GM19238 (cell line): ENCODE data around the gene SH3PXD2B.
"Not testable (repeated sequence)": the region's sequence is repeated elsewhere in the genome, so short reads cannot be mapped to it uniquely, and the experiment has no call there.

Experiments used
- DNase-seq: peaks from one replicate; pipeline ENCODE4 v3.0.0; 2011; ENCODE audit warnings: low spot score; ENCODE audit not compliant: insufficient read length

SH3PXD2B gene

GRCh38 chr5:172420235-172420939 is 33.9 kb downstream of the SH3PXD2B start:
- no peak for DNase-seq

GRCh38 chr5:172418862-172419814 is 35.2 kb downstream of the SH3PXD2B start:
- no peak for DNase-seq

GRCh38 chr5:172417983-172418630 is 36.2 kb downstream of the SH3PXD2B start:
- no peak for DNase-seq

- DNase-seq, result no peak
Observed at GRCh38 chr5:172417130-172417841, 37.0 kb downstream of the SH3PXD2B start.

- no peak for DNase-seq
Observed at GRCh38 chr5:172415362-172416275, 38.7 kb downstream of the SH3PXD2B start.

GRCh38 chr5:172414531-172415361 is 39.6 kb downstream of the SH3PXD2B start:
- no peak for DNase-seq

- no peak for DNase-seq
Observed at GRCh38 chr5:172413601-172414171, 40.6 kb downstream of the SH3PXD2B start.

GRCh38 chr5:172412724-172413286 is 41.5 kb downstream of the SH3PXD2B start:
- DNase-seq, result no peak

- no peak for DNase-seq
Observed at GRCh38 chr5:172411484-172412072, 42.7 kb downstream of the SH3PXD2B start.

GRCh38 chr5:172410662-172411483 is 43.5 kb downstream of the SH3PXD2B start:
- no peak for DNase-seq

- DNase-seq, result no peak
Observed at GRCh38 chr5:172410160-172410559, 44.2 kb downstream of the SH3PXD2B start.

GRCh38 chr5:172409477-172409876 is 44.8 kb downstream of the SH3PXD2B start:
- not testable (repeated sequence) for DNase-seq

GRCh38 chr5:172407822-172408221 is 46.5 kb downstream of the SH3PXD2B start:
- DNase-seq, result no peak

GRCh38 chr5:172407241-172407691 is 47.1 kb downstream of the SH3PXD2B start:
- DNase-seq, result no peak

- DNase-seq, result no peak
Observed at GRCh38 chr5:172405226-172406107, 48.9 kb downstream of the SH3PXD2B start.

- DNase-seq, result no peak
Observed at GRCh38 chr5:172404746-172405145, 49.6 kb downstream of the SH3PXD2B start.
